Measurements from ENCODE around the gene PRKCD.

- no peak for TF ChIP-seq CTCF (conservative IDR thresholded peaks at IDR 0.05)
- TF ChIP-seq EZH2 (IDR thresholded peaks at IDR 0.05; ENCODE audit: low read depth) = no peak
Measured at GRCh38 chr3:53235545-53235944, 74.5 kb downstream of the PRKCD start.
